ENCODE data around the gene FREY1. TPM values are rescaled to one million over a fixed set of nuclear protein-coding genes. Genes with fewer than 3 reads are reported as not detected.

FREY1 gene
- total RNA-seq, 1 donor from 2014 or later, result not detected

- no peak for DNase-seq
- peaks cover 24% of the 10 kb centered on the region for H3K4me1 ChIP-seq
- H3K27me3 ChIP-seq (ENCODE audit: low read depth), result peaks cover 50% of the 10 kb centered on the region
- intact Hi-C loops (cut with micrococcal nuclease), result no loop called here
- H3K36me3 ChIP-seq, result no peaks in the 10 kb centered on the region
- H3K4me3 ChIP-seq, result no peak overlapping the region
- no peaks in the 10 kb centered on the region for H3K9me3 ChIP-seq (replicated peaks)
- H3K27ac ChIP-seq (replicated peaks), result no peak overlapping the region
- TF ChIP-seq CTCF (IDR thresholded peaks at IDR 0.05; ENCODE audit: borderline replicate concordance), result no peak
Observed at GRCh38 chr11:45924927-45925326, 17.9 kb upstream of the FREY1 start.

- Histone ChIP-seq H3K27me3 (ENCODE audit: low read depth) (peaks cover 50% of the 10 kb centered on the region), H3K4me1 (peaks cover 24% of the 10 kb centered on the region), H3K36me3 (no peaks in the 10 kb centered on the region), H3K9me3 (replicated peaks) (no peaks in the 10 kb centered on the region), H3K4me3 (no peak overlapping the region), H3K27ac (replicated peaks) (no peak overlapping the region)
- DNase-seq, result peak; percentile 10
- intact Hi-C loops (cut with micrococcal nuclease), result no loop called here
- TF ChIP-seq CTCF (IDR thresholded peaks at IDR 0.05; ENCODE audit: borderline replicate concordance), result no peak
Observed at GRCh38 chr11:45924036-45924915, 17.2 kb upstream of the FREY1 start.

GRCh38 chr11:45922425-45923082, 15.5 kb upstream of the FREY1 start, which contains the start of gene LARGE2:
LARGE2 (plus strand) TSS chr11:45922656; CDS start chr11:45922883, 227 bp downstream.
- H3K27ac ChIP-seq (replicated peaks), result no peak within 1 kb of the TSS
- intact Hi-C loops (cut with micrococcal nuclease), result no loop called here
- H3K27me3 ChIP-seq (ENCODE audit: low read depth), result peaks cover 50% of the 10 kb centered on the region
- H3K4me3 ChIP-seq, result peak within 1 kb of the TSS; percentile 56
- no peak for TF ChIP-seq CTCF (IDR thresholded peaks at IDR 0.05; ENCODE audit: borderline replicate concordance)
- no peaks in the 10 kb centered on the region for H3K9me3 ChIP-seq (replicated peaks)
- no peaks in the 10 kb centered on the region for H3K36me3 ChIP-seq
- peaks cover 37% of the 10 kb centered on the region for H3K4me1 ChIP-seq
- peak; percentile 8 for DNase-seq

- Histone ChIP-seq H3K4me3 (peak overlapping the region; percentile 56), H3K27ac (replicated peaks) (no peak overlapping the region), H3K9me3 (replicated peaks) (no peaks in the 10 kb centered on the region), H3K27me3 (ENCODE audit: low read depth) (peaks cover 50% of the 10 kb centered on the region), H3K36me3 (no peaks in the 10 kb centered on the region), H3K4me1 (peaks cover 45% of the 10 kb centered on the region)
- no peak for TF ChIP-seq CTCF (IDR thresholded peaks at IDR 0.05; ENCODE audit: borderline replicate concordance)
- intact Hi-C loops (cut with micrococcal nuclease), result no loop called here
- peak; percentile 13 for DNase-seq
Observed at GRCh38 chr11:45921561-45922424, 14.7 kb upstream of the FREY1 start.

All from left ventricle myocardium inferior (tissue), 1 donor.